H9 (cell line): ENCODE data around the gene GPR146. TPM values are rescaled to one million over a fixed set of nuclear protein-coding genes. Genes with fewer than 3 reads are reported as not detected.

ENCODE experiments used
- DNase-seq: peaks from one replicate; pipeline ENCODE4 v3.0.0-alpha.2; 2017
- H2AFZ ChIP-seq: one replicate; pipeline ENCODE4 v1.6.1; 2013; ENCODE audit warnings: mild to moderate bottlenecking, low read length, control low read depth, moderate library complexity
- H2AK5ac ChIP-seq: 2 replicates; pipeline ENCODE4 v1.6.1; 2013; ENCODE audit warnings: low read length, control low read depth, mixed read lengths; ENCODE audit not compliant: insufficient read length
- H2BK120ac ChIP-seq: one replicate; pipeline ENCODE4 v1.6.1; 2013; ENCODE audit warnings: low read depth, mild to moderate bottlenecking, low read length, control low read depth, inconsistent platforms; ENCODE audit not compliant: poor library complexity, severe bottlenecking
- H2BK12ac ChIP-seq: 2 replicates; pipeline ENCODE4 v1.6.1; 2013; ENCODE audit warnings: low read length, control low read depth, mixed read lengths, low read depth; ENCODE audit not compliant: insufficient read length
- H2BK15ac ChIP-seq: 2 replicates; pipeline ENCODE4 v1.6.1; 2013; ENCODE audit warnings: low read depth, low read length, control low read depth
- H2BK20ac ChIP-seq: one replicate; pipeline ENCODE4 v1.6.1; 2013; ENCODE audit warnings: low read depth, mild to moderate bottlenecking, low read length, control low read depth, inconsistent platforms; ENCODE audit not compliant: poor library complexity, severe bottlenecking
- H2BK5ac ChIP-seq: 2 replicates; pipeline ENCODE4 v1.6.1; 2013; ENCODE audit warnings: low read length, control low read depth, mixed read lengths; ENCODE audit not compliant: insufficient read length
- H3K14ac ChIP-seq: 2 replicates; pipeline ENCODE4 v1.6.1; 2013; ENCODE audit warnings: low read length, control low read depth; ENCODE audit not compliant: insufficient read depth
- H3K18ac ChIP-seq: 2 replicates; pipeline ENCODE4 v1.6.1; 2013; ENCODE audit warnings: low read depth, mild to moderate bottlenecking, mixed read lengths, low read length, control low read depth; ENCODE audit not compliant: insufficient read length
- H3K23ac ChIP-seq: 2 replicates; pipeline ENCODE4 v1.6.1; 2013; ENCODE audit warnings: low read length, control low read depth, mixed read lengths, low read depth; ENCODE audit not compliant: insufficient read length
- H3K23me2 ChIP-seq: 2 replicates; pipeline ENCODE4 v1.6.1; 2013; ENCODE audit warnings: low read depth, mild to moderate bottlenecking, mixed read lengths, low read length, control low read depth; ENCODE audit not compliant: insufficient read length, poor library complexity, severe bottlenecking
- H3K27ac ChIP-seq: 2 replicates; pipeline ENCODE4 v1.5.1; 2013; ENCODE audit warnings: low read length, control low read depth, mixed read lengths, low read depth; ENCODE audit not compliant: insufficient read length
- H3K27me3 ChIP-seq: 2 replicates; pipeline ENCODE4 v1.6.1; 2013; ENCODE audit warnings: low read length, control low read depth, inconsistent platforms; ENCODE audit not compliant: insufficient read depth
- H3K4ac ChIP-seq: 2 replicates; pipeline ENCODE4 v1.6.1; 2013; ENCODE audit warnings: low read depth, mild to moderate bottlenecking, control low read depth, inconsistent platforms, low read length, moderate library complexity
- H3K4me1 ChIP-seq: 2 replicates; pipeline ENCODE4 v1.6.1; 2013; ENCODE audit warnings: low read length, control low read depth, inconsistent platforms; ENCODE audit not compliant: insufficient read depth
- H3K4me2 ChIP-seq: 2 replicates; pipeline ENCODE4 v1.6.1; 2013; ENCODE audit warnings: low read length, control low read depth, mixed read lengths; ENCODE audit not compliant: insufficient read length, insufficient read depth
- H3K56ac ChIP-seq: 2 replicates; pipeline ENCODE4 v1.6.1; 2013; ENCODE audit warnings: low read depth, mild to moderate bottlenecking, mixed read lengths, low read length, control low read depth; ENCODE audit not compliant: insufficient read length
- H3K79me1 ChIP-seq: 2 replicates; pipeline ENCODE4 v1.6.1; 2013; ENCODE audit warnings: low read depth, mild to moderate bottlenecking, moderate library complexity, low read length, control low read depth, inconsistent platforms; ENCODE audit not compliant: insufficient read depth, poor library complexity, severe bottlenecking
- H3K79me2 ChIP-seq: 2 replicates; pipeline ENCODE4 v1.6.1; 2013; ENCODE audit warnings: low read length, control low read depth, inconsistent platforms; ENCODE audit not compliant: insufficient read depth
- H3K9ac ChIP-seq: 2 replicates; pipeline ENCODE4 v1.6.1; 2013; ENCODE audit warnings: low read length, control low read depth, mixed read lengths; ENCODE audit not compliant: insufficient read length; ENCODE audit errors: extremely low read depth
- H3K9me3 ChIP-seq: one replicate; pipeline ENCODE4 v1.6.1; 2013; ENCODE audit warnings: low read depth, low read length, inconsistent platforms; ENCODE audit not compliant: control insufficient read depth
- H3T11ph ChIP-seq: one replicate; pipeline ENCODE4 v1.6.1; 2013; ENCODE audit warnings: mild to moderate bottlenecking, low read length, control low read depth, inconsistent platforms
- H4K20me1 ChIP-seq: one replicate; pipeline ENCODE4 v1.6.1; 2013; ENCODE audit not compliant: control insufficient read depth, insufficient read length, insufficient read depth
- H4K5ac ChIP-seq: 2 replicates; pipeline ENCODE4 v1.6.1; 2013; ENCODE audit warnings: low read depth, mild to moderate bottlenecking, mixed read lengths, low read length, control low read depth; ENCODE audit not compliant: insufficient read length
- H4K8ac ChIP-seq: replicated peaks from 2 replicates; pipeline ENCODE4 v1.6.1; 2013; ENCODE audit warnings: low read length, control low read depth, mixed read lengths, low read depth; ENCODE audit not compliant: insufficient read length
- H4K91ac ChIP-seq: 2 replicates; pipeline ENCODE4 v1.6.1; 2013; ENCODE audit warnings: low read depth, mild to moderate bottlenecking, moderate library complexity, mixed read lengths, low read length, control low read depth; ENCODE audit not compliant: insufficient read length
- H3K27ac Mint-ChIP-seq, 3 experiments: 2 replicates in 2 of 3; 3 replicates in 1 of 3; pipeline ENCODE4 v1.8.0; 2020 to 2021; ENCODE audit warnings: mixed read lengths in 3 of 3, mild to moderate bottlenecking in 1 of 3, moderate library complexity in 1 of 3
- H3K27me3 Mint-ChIP-seq: 2 replicates; pipeline ENCODE4 v1.8.0; 2021; ENCODE audit warnings: low read depth, mild to moderate bottlenecking, moderate library complexity, mixed read lengths
- H3K36me3 Mint-ChIP-seq, 3 experiments: 2 replicates in 2 of 3; 3 replicates in 1 of 3; pipeline ENCODE4 v1.8.0; 2020 to 2021; ENCODE audit warnings: low read depth in 3 of 3, mixed read lengths in 3 of 3; ENCODE audit not compliant: insufficient read depth in 1 of 3
- H3K4me1 Mint-ChIP-seq, 2 experiments: 2 replicates each; pipeline ENCODE4 v1.8.0; 2020; ENCODE audit warnings: mixed read lengths in 2 of 2
- H3K4me3 Mint-ChIP-seq, 2 experiments: 2 replicates in 1 of 2; 3 replicates in 1 of 2; pipeline ENCODE4 v1.8.0; 2020 to 2021; ENCODE audit warnings: mild to moderate bottlenecking in 2 of 2, mixed read lengths in 2 of 2, moderate library complexity in 1 of 2
- H3K9me3 Mint-ChIP-seq, 2 experiments: 2 replicates in 1 of 2; 3 replicates in 1 of 2; pipeline ENCODE4 v1.8.0; 2020; ENCODE audit warnings: mild to moderate bottlenecking in 2 of 2, mixed read lengths in 2 of 2, moderate library complexity in 1 of 2
- CTCF ChIP-seq: fragments of 200-600 bp; sonication (generic); conservative IDR thresholded peaks from 3 replicates; pipeline ENCODE4 v1.8.0; 2021; ENCODE audit warnings: antibody characterized with exemption, mild to moderate bottlenecking
- WGBS: extraction: QIAGEN DNeasy Blood & Tissue Kit; methylation state at CpG from one replicate; pipeline ENCODE4 v1.1.7; 2013; ENCODE audit warnings: missing lambda C conversion rate, low lambda C conversion rate, mixed read lengths; ENCODE audit not compliant: insufficient read length; ENCODE audit errors: extremely low coverage; 5-methylcytosine and 5-hydroxymethylcytosine counted together
- total RNA-seq: library from RNA; stranded (reverse); gene quantifications from 2 replicates; pipeline ENCODE4 v1.2.1, GENCODE V29; 2021

The GPR146 gene
- total RNA-seq, 1 experiment from 2014 or later: 1.4 TPM

- no peaks in the 10 kb centered on the region for H3K79me2 ChIP-seq
- no peak overlapping the region for H3K23ac ChIP-seq
- Mint-ChIP-seq H3K4me3 (no peak overlapping the region), H3K27ac (peak overlapping the region in 1 of 3 experiments; percentile 77; a peak in 3 of 7 replicates), H3K36me3 (peaks cover 0 to 3% (median 0%) of the 10 kb centered on the region in 3 experiments; a peak in 2 of 7 replicates), H3K9me3 (no peaks in the 10 kb centered on the region), H3K4me1 (0 out of 4 replicates have a peak, but pooled peaks cover 0 to 6% of the 10 kb centered on the region in 2 experiments), H3K27me3 (no peaks in the 10 kb centered on the region)
- H3K4me1 ChIP-seq: no peaks in the 10 kb centered on the region
- H4K5ac ChIP-seq: no peak overlapping the region
- no peak overlapping the region for H2BK120ac ChIP-seq
- H3K18ac ChIP-seq: no peak overlapping the region
- H4K91ac ChIP-seq: no peak overlapping the region
- no peak overlapping the region for H3K4ac ChIP-seq
- no peaks in the 10 kb centered on the region for H3K9me3 ChIP-seq
- no peak overlapping the region for H3K14ac ChIP-seq
- no peaks in the 10 kb centered on the region for H3K27me3 ChIP-seq
- no peak overlapping the region for H2BK15ac ChIP-seq
- no peak overlapping the region for H2BK12ac ChIP-seq
- no peak overlapping the region for H3K9ac ChIP-seq
- H4K20me1 ChIP-seq: no peaks in the 10 kb centered on the region
- no peaks in the 10 kb centered on the region for H3K23me2 ChIP-seq
- no peak overlapping the region for H4K8ac ChIP-seq
- H2AFZ ChIP-seq: no peak overlapping the region
- no peak overlapping the region for H3K4me2 ChIP-seq
- H3K79me1 ChIP-seq: no peaks in the 10 kb centered on the region
- H3K27ac ChIP-seq: no peak overlapping the region
- H3K56ac ChIP-seq: no peak overlapping the region
- no peak overlapping the region for H3T11ph ChIP-seq
- DNase-seq: no peak
- no peak overlapping the region for H2BK5ac ChIP-seq
- no peak for TF ChIP-seq CTCF
- WGBS: no CpG with 5 or more reads among the region's 38 CpGs
- no peak overlapping the region for H2BK20ac ChIP-seq
- no peak overlapping the region for H2AK5ac ChIP-seq
Measured at GRCh38 chr7:1080252-1080920, 36.0 kb downstream of the GPR146 start.
